Smooth muscle cell (in vitro differentiated cells): ENCODE results near the gene POLR1F. TPM values are rescaled to one million over a fixed set of nuclear protein-coding genes. Genes with fewer than 3 reads are reported as not detected.
"Not testable (repeated sequence)": the region's sequence is repeated elsewhere in the genome, so short reads cannot be mapped to it uniquely, and the experiment has no call there.

Experiments
- DNase-seq: peaks from one replicate; lab custom pipeline; 2025; ENCODE audit not compliant: unreplicated experiment; lab: John Stamatoyannopoulos, UW
- H2AFZ ChIP-seq: fragments of 200-600 bp; sonication (generic); 2 replicates; pipeline ENCODE4 v1.6.0; 2016; ENCODE audit warnings: antibody characterized with exemption, low read depth, mild to moderate bottlenecking
- H3F3A ChIP-seq: fragments of 200-600 bp; sonication (generic); 2 replicates; pipeline ENCODE4 v1.6.0; 2017; ENCODE audit warnings: antibody characterized with exemption, low read depth
- H3K27ac ChIP-seq: fragments of 200-600 bp; sonication (generic); 2 replicates; pipeline ENCODE4 v1.5.1; 2016; ENCODE audit warnings: low read depth, mild to moderate bottlenecking
- H3K27me3 ChIP-seq: fragments of 200-600 bp; sonication (generic); 2 replicates; pipeline ENCODE4 v1.6.1; 2016; ENCODE audit warnings: low read depth, mild to moderate bottlenecking
- H3K36me3 ChIP-seq: fragments of 200-600 bp; sonication (generic); 2 replicates; pipeline ENCODE4 v1.5.1; 2016; ENCODE audit warnings: low read depth
- H3K4me1 ChIP-seq: fragments of 200-600 bp; sonication (generic); 2 replicates; pipeline ENCODE4 v1.5.1; 2016; ENCODE audit warnings: low read depth
- H3K4me2 ChIP-seq: fragments of 200-600 bp; sonication (generic); 2 replicates; pipeline ENCODE4 v1.6.0; 2016; ENCODE audit warnings: mild to moderate bottlenecking
- H3K4me3 ChIP-seq: fragments of 200-600 bp; sonication (generic); 2 replicates; pipeline ENCODE4 v1.5.1; 2016; ENCODE audit warnings: mild to moderate bottlenecking
- H3K79me2 ChIP-seq: fragments of 200-600 bp; sonication (generic); 2 replicates; pipeline ENCODE4 v1.6.0; 2016; ENCODE audit warnings: low read depth, mild to moderate bottlenecking
- H3K9ac ChIP-seq: fragments of 200-600 bp; sonication (generic); 2 replicates; pipeline ENCODE4 v1.6.0; 2016; ENCODE audit warnings: low read depth
- H3K9me3 ChIP-seq: fragments of 200-600 bp; sonication (generic); replicated peaks from 2 replicates; pipeline ENCODE4 v1.5.1; 2016; ENCODE audit warnings: low read depth
- H4K20me1 ChIP-seq: fragments of 200-600 bp; sonication (generic); 2 replicates; pipeline ENCODE4 v1.6.0; 2016; ENCODE audit warnings: low read depth
- WGBS: methylation state at CpG from one replicate; pipeline ENCODE4 v1.1.7; 2016; ENCODE audit warnings: low lambda C conversion rate; 5-methylcytosine and 5-hydroxymethylcytosine counted together
- polyA plus RNA-seq: library from polyadenylated mRNA; unstranded; fragments of >200 nt; fragmentation: Nextera tagmentation; extraction: Ambion mirVana; gene quantifications from 2 replicates; pipeline ENCODE4 v1.2.1, GENCODE V29; 2016
- total RNA-seq: library from RNA; depleted of rRNA; stranded (reverse); fragments of >200 nt; gene quantifications from 2 replicates; pipeline ENCODE4 v1.2.3, GENCODE V29; 2014
- TF ChIP-seq, protein P1 (sequence below): fragments of 200-600 bp; sonication (generic); IDR thresholded peaks from 2 replicates; pipeline ENCODE4 v1.5.1; 2017; ENCODE audit warnings: borderline replicate concordance, mild to moderate bottlenecking, antibody characterized with exemption; ENCODE audit not compliant: insufficient read depth, poor library complexity, severe bottlenecking

Gene POLR1F
- total and polyA plus RNA-seq, 2 experiments from 2014 or later, result 17.0 to 18.0 TPM

- Histone ChIP-seq H3K9ac (no peak overlapping the region), H2AFZ (no peak overlapping the region), H3K4me2 (no peak overlapping the region), H3K79me2 (no peaks in the 10 kb centered on the region), H4K20me1 (no peaks in the 10 kb centered on the region), H3K27ac (no peak overlapping the region), H3K36me3 (peaks cover 9% of the 10 kb centered on the region), H3F3A (no peaks in the 10 kb centered on the region), H3K4me3 (no peak overlapping the region), H3K9me3 (no peaks in the 10 kb centered on the region), H3K4me1 (no peaks in the 10 kb centered on the region), H3K27me3 (no peaks in the 10 kb centered on the region)
- TF ChIP-seq, protein P1, sequence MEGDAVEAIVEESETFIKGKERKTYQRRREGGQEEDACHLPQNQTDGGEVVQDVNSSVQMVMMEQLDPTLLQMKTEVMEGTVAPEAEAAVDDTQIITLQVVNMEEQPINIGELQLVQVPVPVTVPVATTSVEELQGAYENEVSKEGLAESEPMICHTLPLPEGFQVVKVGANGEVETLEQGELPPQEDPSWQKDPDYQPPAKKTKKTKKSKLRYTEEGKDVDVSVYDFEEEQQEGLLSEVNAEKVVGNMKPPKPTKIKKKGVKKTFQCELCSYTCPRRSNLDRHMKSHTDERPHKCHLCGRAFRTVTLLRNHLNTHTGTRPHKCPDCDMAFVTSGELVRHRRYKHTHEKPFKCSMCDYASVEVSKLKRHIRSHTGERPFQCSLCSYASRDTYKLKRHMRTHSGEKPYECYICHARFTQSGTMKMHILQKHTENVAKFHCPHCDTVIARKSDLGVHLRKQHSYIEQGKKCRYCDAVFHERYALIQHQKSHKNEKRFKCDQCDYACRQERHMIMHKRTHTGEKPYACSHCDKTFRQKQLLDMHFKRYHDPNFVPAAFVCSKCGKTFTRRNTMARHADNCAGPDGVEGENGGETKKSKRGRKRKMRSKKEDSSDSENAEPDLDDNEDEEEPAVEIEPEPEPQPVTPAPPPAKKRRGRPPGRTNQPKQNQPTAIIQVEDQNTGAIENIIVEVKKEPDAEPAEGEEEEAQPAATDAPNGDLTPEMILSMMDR, result no peak
- 94% methylated on average over 3 of the region's 3 CpGs for WGBS
- DNase-seq, result no peak
Observed at GRCh38 chr7:19698331-19698730, 10.5 kb downstream of the POLR1F start.

DNA sequence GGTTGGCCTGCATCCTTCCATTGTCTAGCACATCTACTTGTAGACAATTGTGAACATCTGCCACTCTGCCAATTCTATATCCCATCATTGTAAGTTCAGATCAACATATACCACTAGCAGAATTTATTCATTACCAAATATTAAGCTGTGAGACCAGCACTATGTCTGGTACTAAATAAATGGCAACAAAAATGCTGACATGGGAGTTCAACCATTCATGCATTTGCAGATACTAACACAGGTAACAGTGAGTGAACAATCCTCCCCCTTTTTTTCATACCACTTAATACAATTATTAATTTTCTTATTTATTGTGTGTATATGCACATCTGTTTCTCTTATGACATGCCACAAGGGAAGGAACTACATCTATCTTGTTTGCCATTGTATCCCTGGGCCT is 11.9 kb downstream of the POLR1F start:
- H3K9ac ChIP-seq, result no peak overlapping the region
- no peak overlapping the region for H3K4me3 ChIP-seq
- H3K9me3 ChIP-seq, result no peaks in the 10 kb centered on the region
- no peaks in the 10 kb centered on the region for H3K4me1 ChIP-seq
- no peak for DNase-seq
- H3K27ac ChIP-seq, result no peak overlapping the region
- no peaks in the 10 kb centered on the region for H3F3A ChIP-seq
- peaks cover 6% of the 10 kb centered on the region for H3K36me3 ChIP-seq
- no peak overlapping the region for H3K4me2 ChIP-seq
- no peaks in the 10 kb centered on the region for H3K79me2 ChIP-seq
- H4K20me1 ChIP-seq, result no peaks in the 10 kb centered on the region
- TF ChIP-seq, protein P1, result no peak
- H2AFZ ChIP-seq, result no peak overlapping the region
- H3K27me3 ChIP-seq, result no peaks in the 10 kb centered on the region

DNA sequence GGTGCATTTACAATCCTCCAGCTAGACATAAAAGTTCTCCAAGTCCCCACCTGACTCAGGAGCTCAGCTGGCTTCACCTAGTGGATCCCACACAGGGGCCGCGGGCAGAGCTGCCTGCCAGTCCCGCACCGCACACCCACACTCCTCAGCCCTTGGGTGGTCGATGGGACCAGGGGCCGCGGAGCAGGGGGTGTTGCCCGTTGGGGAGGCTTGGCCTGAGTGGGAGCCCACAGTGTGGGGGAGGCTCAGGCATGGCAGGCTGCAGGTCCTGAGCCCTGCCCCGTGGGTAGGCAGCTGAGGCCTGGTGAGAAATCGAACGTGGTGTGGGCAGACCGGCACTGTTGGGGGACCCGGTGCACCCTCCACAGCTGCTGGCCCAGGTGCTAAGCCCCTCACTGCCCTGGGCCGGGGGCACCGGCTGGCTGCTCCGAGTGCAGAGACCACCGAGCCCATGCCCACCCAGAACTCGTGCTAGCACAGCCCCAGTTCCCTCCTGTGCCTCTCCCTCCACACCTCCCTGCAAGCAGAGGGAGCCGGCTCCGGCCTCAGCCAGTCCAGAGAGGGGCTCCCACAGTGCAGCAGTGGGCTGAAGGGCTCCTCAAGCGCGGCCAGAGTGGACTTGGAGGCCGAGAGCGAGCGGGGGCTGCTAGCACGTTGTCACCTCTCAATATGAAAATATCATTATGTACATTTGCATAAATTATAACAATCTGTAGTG is 16.6 kb downstream of the POLR1F start:
- no peak overlapping the region for H3K4me3 ChIP-seq
- no peaks in the 10 kb centered on the region for H4K20me1 ChIP-seq
- no peaks in the 10 kb centered on the region for H3F3A ChIP-seq
- no peak overlapping the region for H2AFZ ChIP-seq
- no peak overlapping the region for H3K4me2 ChIP-seq
- H3K9ac ChIP-seq, result no peak overlapping the region
- H3K27me3 ChIP-seq, result no peaks in the 10 kb centered on the region
- H3K4me1 ChIP-seq, result peaks cover 3% of the 10 kb centered on the region
- TF ChIP-seq, protein P1, result no peak
- no peaks in the 10 kb centered on the region for H3K36me3 ChIP-seq
- no peaks in the 10 kb centered on the region for H3K79me2 ChIP-seq
- no peaks in the 10 kb centered on the region for H3K9me3 ChIP-seq
- H3K27ac ChIP-seq, result no peak overlapping the region
- WGBS, result 98% methylated on average over 26 of the region's 26 CpGs
- DNase-seq, result no peak

- H3K9me3 ChIP-seq, result no peaks in the 10 kb centered on the region
- no peaks in the 10 kb centered on the region for H3K36me3 ChIP-seq
- no peak overlapping the region for H3K9ac ChIP-seq
- no peak overlapping the region for H3K27ac ChIP-seq
- no peaks in the 10 kb centered on the region for H3K79me2 ChIP-seq
- WGBS, result 0% methylated on average over 1 of the region's 1 CpG
- TF ChIP-seq, protein P1, result no peak
- H3K4me3 ChIP-seq, result no peak overlapping the region
- no peaks in the 10 kb centered on the region for H4K20me1 ChIP-seq
- no peaks in the 10 kb centered on the region for H3K27me3 ChIP-seq
- no peak overlapping the region for H3K4me2 ChIP-seq
- H2AFZ ChIP-seq, result no peak overlapping the region
- no peaks in the 10 kb centered on the region for H3F3A ChIP-seq
- H3K4me1 ChIP-seq, result peaks cover 3% of the 10 kb centered on the region
- no peak for DNase-seq
Observed at GRCh38 chr7:19690736-19691135, 18.1 kb downstream of the POLR1F start.

DNA sequence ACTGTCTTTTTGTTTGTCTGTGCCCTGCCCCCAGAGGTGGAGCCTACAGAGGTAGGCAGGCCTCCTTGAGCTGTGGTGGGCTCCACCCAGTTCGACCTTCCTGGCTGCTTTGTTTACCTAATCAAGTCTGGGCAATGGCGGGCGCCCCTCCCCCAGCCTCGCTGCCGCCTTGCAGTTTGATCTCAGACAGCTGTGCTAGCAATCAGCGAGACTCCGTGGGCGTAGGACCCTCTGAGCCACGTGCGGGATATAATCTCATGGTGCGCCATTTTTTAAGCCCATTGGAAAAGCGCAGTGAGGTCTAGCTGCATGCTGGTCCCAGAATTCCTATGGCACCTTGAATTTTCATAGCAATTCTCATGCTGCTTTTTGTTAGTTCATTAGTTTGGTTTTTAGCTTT is 19.7 kb downstream of the POLR1F start:
- H3K27ac ChIP-seq, H2AFZ ChIP-seq, H3K4me2 ChIP-seq, H3K9me3 ChIP-seq, H3F3A ChIP-seq, DNase-seq, H3K9ac ChIP-seq, H3K79me2 ChIP-seq, H3K27me3 ChIP-seq, H3K36me3 ChIP-seq, H3K4me3 ChIP-seq, H4K20me1 ChIP-seq, H3K4me1 ChIP-seq: not testable (repeated sequence)
- 30% methylated on average over 12 of the region's 12 CpGs for WGBS
